Immature natural killer cell (primary cell): ENCODE results near the gene REL. TPM values are rescaled to one million over a fixed set of nuclear protein-coding genes. Genes with fewer than 3 reads are reported as not detected.

ENCODE experiments used
- DNase-seq, 3 donors: peaks; one replicate each; pipeline ENCODE4 v3.0.0; 2022; ENCODE audit warnings: mixed read lengths in 1 of 3
- H3K27ac Mint-ChIP-seq, 6 donors: one replicate each; pipeline ENCODE4 v1.8.0; 2020; ENCODE audit warnings: mixed read lengths in 6 of 6, mild to moderate bottlenecking in 5 of 6, inconsistent platforms in 4 of 6, moderate library complexity in 3 of 6
- H3K27me3 Mint-ChIP-seq, 3 donors: one replicate each; pipeline ENCODE4 v1.8.0; 2020 to 2021; ENCODE audit warnings: low read depth in 3 of 3, mild to moderate bottlenecking in 3 of 3, mixed read lengths in 3 of 3, moderate library complexity in 3 of 3, inconsistent platforms in 1 of 3
- H3K36me3 Mint-ChIP-seq, 3 donors: one replicate each; pipeline ENCODE4 v1.8.0; 2020; ENCODE audit warnings: mixed read lengths in 3 of 3, inconsistent platforms in 2 of 3, mild to moderate bottlenecking in 2 of 3
- H3K4me1 Mint-ChIP-seq, 2 donors: one replicate each; pipeline ENCODE4 v1.8.0; 2020; ENCODE audit warnings: inconsistent platforms in 2 of 2, mild to moderate bottlenecking in 2 of 2, mixed read lengths in 2 of 2, moderate library complexity in 1 of 2
- H3K4me3 Mint-ChIP-seq, 5 donors: one replicate each; pipeline ENCODE4 v1.8.0; 2020; ENCODE audit warnings: mild to moderate bottlenecking in 5 of 5, mixed read lengths in 5 of 5, inconsistent platforms in 3 of 5, moderate library complexity in 3 of 5
- H3K9me3 Mint-ChIP-seq, 6 donors: one replicate each; pipeline ENCODE4 v1.8.0; 2020; ENCODE audit warnings: mild to moderate bottlenecking in 6 of 6, mixed read lengths in 6 of 6, inconsistent platforms in 4 of 6, moderate library complexity in 3 of 6
- polyA plus RNA-seq, 3 donors: library from polyadenylated mRNA; unstranded; fragments of 300-500 nt; fragmentation: Illumina TruSeq; gene quantifications; one replicate each; pipeline ENCODE4 v1.2.3, GENCODE V29; 2021

The REL gene
- polyA plus RNA-seq, 3 donors from 2014 or later, result 6.4 to 47.7 (median 21.7) TPM

DNA sequence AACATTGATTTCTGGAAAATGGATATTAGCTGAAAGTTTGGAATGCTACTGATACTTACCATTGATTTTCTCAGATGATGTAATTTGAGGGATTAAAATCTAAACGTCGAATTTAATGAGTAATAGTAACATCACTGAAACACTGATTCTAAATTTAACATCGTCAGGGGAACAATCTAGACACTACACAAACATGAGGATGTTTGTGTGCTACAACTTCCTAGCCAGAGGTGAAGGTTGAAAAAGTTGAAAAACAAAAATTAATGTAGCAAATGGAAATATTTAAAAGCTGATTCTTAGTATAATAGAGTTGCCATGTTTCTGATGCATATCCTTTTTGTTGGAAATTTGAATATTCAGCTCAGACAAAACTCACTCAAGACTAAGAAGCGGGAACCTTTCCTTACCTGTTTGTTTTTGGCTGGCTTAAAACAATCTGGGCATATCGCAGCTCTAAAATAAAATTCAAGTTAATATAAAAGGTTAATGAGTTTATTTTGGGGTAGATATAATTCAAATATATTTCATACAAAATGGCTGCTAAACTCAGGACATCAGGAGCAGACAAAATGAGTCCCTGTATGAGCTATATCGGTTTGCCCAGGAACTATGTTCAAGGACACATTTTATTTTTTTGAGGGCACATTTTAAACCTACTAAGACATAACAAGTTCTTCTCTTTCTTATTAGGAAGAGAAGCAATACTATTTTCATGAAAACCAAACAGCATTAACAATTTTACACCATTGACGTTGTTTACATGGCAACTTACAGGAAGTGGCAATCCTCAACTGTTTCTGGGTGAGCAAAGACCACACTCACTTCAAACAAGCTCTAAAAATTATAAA lies 83.5 kb downstream of the REL start:
- Mint-ChIP-seq H3K27me3 (peaks cover 0 to 5% (median 0%) of the 10 kb centered on the region in 3 donors), H3K36me3 (peaks cover 18 to 39% (median 26%) of the 10 kb centered on the region in 3 donors), H3K9me3 (no peaks in the 10 kb centered on the region), H3K4me3 (peak overlapping the region; percentile 68 to 84 (median 74)), H3K4me1 (peaks cover 38 to 48% of the 10 kb centered on the region in 2 donors), H3K27ac (peak overlapping the region; percentile 93 to 99 (median 98))
- peak; percentile 66 to 76 (median 74) for DNase-seq

DNA sequence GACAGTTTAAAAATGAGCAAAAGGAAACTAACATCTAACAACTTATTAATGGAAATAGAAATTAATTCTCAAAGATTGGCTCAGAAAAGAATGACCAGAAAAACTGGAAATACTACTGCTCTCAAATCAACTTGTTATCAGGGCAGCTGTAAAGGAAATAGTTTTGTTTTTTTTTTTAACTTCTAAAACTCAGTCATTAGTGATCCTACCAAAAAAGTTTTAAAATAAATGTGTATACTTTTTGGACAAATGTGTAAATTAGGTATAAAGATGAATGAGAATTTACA lies 84.1 kb downstream of the REL start:
- peak overlapping the region; percentile 93 to 99 (median 98) for H3K27ac Mint-ChIP-seq
- peaks cover 18 to 39% (median 21%) of the 10 kb centered on the region in 3 donors for H3K36me3 Mint-ChIP-seq
- peaks cover 38 to 48% of the 10 kb centered on the region in 2 donors for H3K4me1 Mint-ChIP-seq
- DNase-seq, result no peak
- H3K9me3 Mint-ChIP-seq, result no peaks in the 10 kb centered on the region
- H3K27me3 Mint-ChIP-seq, result peaks cover 0 to 5% (median 0%) of the 10 kb centered on the region in 3 donors
- peak overlapping the region; percentile 68 to 84 (median 74) for H3K4me3 Mint-ChIP-seq

DNA sequence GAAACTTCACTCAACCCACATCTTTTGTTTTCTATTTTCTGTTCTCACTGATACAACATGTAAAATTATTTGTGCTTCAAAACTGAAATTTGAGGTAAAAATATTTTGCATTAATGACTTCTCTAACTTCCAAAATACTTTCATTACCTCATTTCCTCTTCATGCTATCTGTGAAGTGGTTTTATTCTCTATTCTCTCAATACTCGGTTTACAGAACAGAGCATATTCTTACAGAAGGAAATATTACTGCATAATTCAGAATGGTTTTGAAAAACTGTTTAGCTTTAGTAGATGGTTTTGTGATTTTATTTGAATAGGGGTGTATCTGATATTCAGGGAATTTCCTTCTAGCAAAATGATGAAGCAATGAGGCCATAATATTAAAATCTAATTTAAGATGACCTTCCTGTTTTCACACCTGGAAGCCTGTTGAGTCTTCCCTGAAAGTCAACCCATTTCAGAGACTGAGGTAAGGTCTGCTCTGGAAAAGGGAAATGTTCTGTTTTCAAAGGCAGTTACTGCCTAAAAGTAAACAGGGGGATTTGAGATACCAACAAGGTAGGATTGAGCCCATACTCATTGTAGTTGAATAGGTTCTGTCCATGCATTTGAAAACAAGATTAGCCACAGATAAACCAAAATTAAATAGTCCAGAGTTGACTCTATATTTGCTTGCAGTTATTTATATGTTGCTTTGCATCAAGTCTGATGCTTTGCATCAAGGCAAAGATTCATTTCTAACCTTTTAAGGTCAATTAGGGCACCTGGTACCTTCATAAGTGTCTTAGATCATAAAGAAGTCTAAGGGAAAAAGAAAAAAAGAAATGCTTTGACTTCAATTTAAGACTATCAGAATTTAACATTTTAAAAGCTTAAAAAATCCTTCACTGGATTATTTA lies 85.4 kb downstream of the REL start:
- peak overlapping the region; percentile 26 to 99 (median 87) for H3K27ac Mint-ChIP-seq
- H3K27me3 Mint-ChIP-seq, result peaks cover 0 to 5% (median 0%) of the 10 kb centered on the region in 3 donors
- peak overlapping the region in 4 of 5 donors; percentile 59 to 78 (median 67) for H3K4me3 Mint-ChIP-seq
- H3K9me3 Mint-ChIP-seq, result no peaks in the 10 kb centered on the region
- H3K36me3 Mint-ChIP-seq, result peaks cover 14 to 35% (median 17%) of the 10 kb centered on the region in 3 donors
- H3K4me1 Mint-ChIP-seq, result peaks cover 38 to 48% of the 10 kb centered on the region in 2 donors
- DNase-seq, result no peak

DNA sequence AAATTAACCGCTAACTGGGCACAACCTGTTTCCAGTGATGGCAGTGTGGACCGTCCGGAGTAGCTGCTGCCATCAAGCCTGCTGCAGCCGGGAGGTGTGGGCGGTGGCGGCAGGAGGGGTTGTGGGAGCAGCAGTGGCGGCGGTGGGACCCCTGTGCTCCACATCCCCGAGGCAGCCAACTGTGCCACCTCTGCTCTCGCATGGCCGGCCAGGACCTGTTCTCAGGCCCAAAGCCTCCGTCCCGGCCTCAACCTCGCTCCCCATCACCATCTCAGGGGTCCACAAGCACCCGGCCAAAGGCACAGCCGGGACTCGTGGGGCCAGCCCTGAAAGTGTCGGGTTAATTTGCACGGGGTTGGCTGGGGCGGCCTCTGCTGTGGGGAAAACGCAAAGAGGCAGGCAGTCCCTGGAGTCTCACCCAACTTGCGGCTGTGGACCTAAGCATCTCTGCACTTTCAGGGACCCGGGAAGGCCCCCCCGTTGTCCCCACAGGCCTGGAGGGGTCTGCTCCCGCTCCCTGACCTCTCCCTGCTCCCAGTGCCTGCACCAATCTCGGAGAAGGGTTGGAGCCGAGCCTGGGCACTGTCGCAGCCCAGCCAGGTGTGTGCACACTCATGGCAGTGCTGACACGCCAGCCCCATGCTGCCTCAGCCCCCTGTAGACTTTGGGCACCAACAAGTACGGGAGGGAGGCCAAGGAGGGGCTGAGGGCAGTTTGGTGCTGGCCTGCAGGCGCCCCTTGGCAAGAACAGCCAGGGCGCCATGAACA lies 91.7 kb downstream of the REL start:
- no peaks in the 10 kb centered on the region for H3K27me3 Mint-ChIP-seq
- no peak overlapping the region for H3K27ac Mint-ChIP-seq
- peaks cover 0 to 2% of the 10 kb centered on the region in 2 donors for H3K4me1 Mint-ChIP-seq
- no peak for DNase-seq
- H3K9me3 Mint-ChIP-seq, result no peaks in the 10 kb centered on the region
- no peak overlapping the region for H3K4me3 Mint-ChIP-seq
- peaks cover 3 to 16% (median 9%) of the 10 kb centered on the region in 3 donors for H3K36me3 Mint-ChIP-seq

DNA sequence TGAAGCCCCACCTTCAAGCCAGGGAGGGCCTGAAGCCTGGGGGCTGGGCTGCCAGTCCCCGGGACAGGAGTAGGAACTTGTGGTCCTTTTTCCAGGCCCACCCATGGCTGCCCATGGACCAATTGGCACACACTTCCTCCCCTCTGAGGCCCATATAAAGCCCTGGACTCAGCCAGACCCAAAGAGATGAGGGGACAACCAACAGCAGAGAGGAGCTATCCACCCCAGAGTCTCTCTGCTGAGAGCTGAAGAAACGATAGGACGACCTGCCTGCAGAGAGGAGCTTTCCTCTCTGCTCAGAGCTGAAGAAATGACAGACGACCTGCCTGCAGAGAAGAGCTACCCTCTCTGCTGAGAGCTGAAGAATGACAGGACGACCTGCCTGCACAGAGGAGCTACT lies 92.3 kb downstream of the REL start:
- Mint-ChIP-seq H3K27ac (peak overlapping the region in 1 of 6 donors; percentile 40), H3K4me3 (no peak overlapping the region), H3K27me3 (no peaks in the 10 kb centered on the region), H3K9me3 (no peaks in the 10 kb centered on the region), H3K4me1 (peaks cover 0 to 2% of the 10 kb centered on the region in 2 donors), H3K36me3 (peaks cover 3 to 14% (median 9%) of the 10 kb centered on the region in 3 donors)
- no peak for DNase-seq

DNA sequence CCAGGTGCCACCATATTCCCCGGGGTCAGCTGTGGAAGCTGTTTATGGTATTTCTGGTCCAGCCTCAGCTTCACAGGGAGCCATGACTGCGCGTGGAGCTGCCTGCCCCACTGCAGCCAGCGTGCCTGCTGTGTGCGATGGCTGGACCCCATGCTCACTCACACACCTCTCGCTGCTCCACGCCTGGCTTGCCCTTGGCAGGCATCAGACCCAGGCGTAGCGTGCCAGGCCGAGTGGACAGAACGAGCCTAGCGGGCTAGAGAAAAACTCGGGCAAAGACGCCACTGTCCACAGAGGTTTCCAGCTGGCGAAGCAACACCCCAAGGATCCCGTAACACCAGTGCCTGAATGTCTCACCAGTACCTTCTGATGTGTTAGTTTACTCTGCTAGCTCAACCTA lies 93.3 kb downstream of the REL start:
- peaks cover 3 to 13% (median 9%) of the 10 kb centered on the region in 3 donors for H3K36me3 Mint-ChIP-seq
- no peak overlapping the region for H3K4me3 Mint-ChIP-seq
- no peak for DNase-seq
- no peaks in the 10 kb centered on the region for H3K27me3 Mint-ChIP-seq
- peaks cover 2% of the 10 kb centered on the region in 2 donors for H3K4me1 Mint-ChIP-seq
- H3K27ac Mint-ChIP-seq, result no peak overlapping the region
- H3K9me3 Mint-ChIP-seq, result no peaks in the 10 kb centered on the region

Other genes with a start within 250 kb of the REL start
- gene PAPOLG, start 125.3 kb upstream of the REL start, polyA plus RNA-seq, result 10 to 100 TPM in 1 of 3 donors, 1 to 10 TPM in 2; 5.1 to 19.5 (median 8.9) TPM
- 10 to 100 TPM in 1 of 3 donors, 1 to 10 TPM in 2; 9.1 to 16.3 (median 9.7) TPM for gene PEX13, start 136.1 kb downstream of the REL start, polyA plus RNA-seq
- gene PUS10, start 136.7 kb downstream of the REL start, polyA plus RNA-seq, result 10 to 100 TPM in 1 of 3 donors, 1 to 10 TPM in 2; 3.8 to 12.6 (median 8.5) TPM
- 1 to 10 TPM; 1.3 to 2.3 (median 1.4) TPM for gene SANBR, start 184.3 kb downstream of the REL start, polyA plus RNA-seq